HTR-8/SVneo (cell line): Measurements from ENCODE around the gene ZBED4.

Source experiments
- DNase-seq: peaks from one replicate; pipeline ENCODE4 v3.0.0; 2011; ENCODE audit warnings: low spot score, mixed read lengths; ENCODE audit not compliant: insufficient read length
- FAIRE-seq: peaks from 2 replicates; lab custom pipeline; 2011; peaks lifted over from hg19 to GRCh38; lab: Jason Lieb, UNC

ZBED4 gene

GRCh38 chr22:49896201-49896600, 42.6 kb downstream of the ZBED4 start:
- no peak for FAIRE-seq
- no peak for DNase-seq

DNA sequence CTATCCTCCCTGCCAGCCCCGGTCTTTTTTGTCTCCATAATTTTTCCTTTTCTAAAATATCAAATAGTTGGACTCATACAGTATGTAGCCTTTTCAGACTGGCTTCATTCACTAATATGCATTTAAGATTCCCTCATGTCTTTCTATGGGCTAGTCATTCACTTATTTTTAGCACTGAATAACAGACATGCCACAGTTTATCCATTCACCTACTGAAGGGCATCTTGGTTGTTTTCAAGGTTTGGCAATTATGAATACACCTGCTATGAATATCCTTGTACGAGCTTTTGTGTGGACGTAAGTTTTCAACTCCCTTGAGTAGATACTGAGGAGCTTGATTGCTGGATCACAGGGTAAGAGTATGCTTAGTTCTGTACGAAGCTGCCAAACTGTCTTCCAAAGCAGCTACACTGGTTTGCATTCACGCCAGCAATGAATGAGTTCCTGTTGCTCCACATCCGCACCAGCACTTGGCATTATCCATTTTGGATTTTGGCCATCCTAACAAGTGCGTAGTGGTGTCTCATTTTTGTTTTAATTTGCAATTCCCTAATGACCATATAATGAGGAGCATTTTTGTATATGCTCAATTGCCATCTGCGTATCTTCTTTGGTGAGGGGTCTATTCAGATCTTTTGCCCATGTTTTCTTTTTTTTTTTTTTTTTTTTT, 43.5 kb downstream of the ZBED4 start:
- DNase-seq, result no peak
- FAIRE-seq, result no peak

DNA sequence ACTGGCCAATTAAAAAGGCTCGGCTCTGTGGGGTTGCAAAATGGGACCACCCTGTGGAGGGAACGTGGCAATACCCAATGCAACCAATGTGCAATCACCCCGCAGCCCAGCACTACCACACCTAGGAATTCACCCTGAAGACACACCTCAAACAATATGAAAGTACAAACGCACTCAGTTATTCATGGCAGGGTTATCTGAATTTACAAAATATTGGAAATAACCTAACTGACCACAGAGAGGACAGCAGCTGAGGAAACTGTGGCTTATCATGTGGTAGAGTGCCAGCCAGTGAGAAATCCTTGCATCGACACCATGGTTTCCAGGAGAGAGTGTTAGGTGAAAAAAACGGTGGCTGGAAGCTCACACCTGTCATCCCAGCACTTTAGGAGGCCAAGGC, 45.9 kb downstream of the ZBED4 start:
- FAIRE-seq (no peak), DNase-seq (no peak)

- no peak for FAIRE-seq
These were observed 47.0 kb downstream of the ZBED4 start for GRCh38 chr22:49900441-49901230.

GRCh38 chr22:49901457-49901856, 47.8 kb downstream of the ZBED4 start:
- DNase-seq (no peak), FAIRE-seq (no peak)

More at GRCh38 chr22:49900441-49901230, 47.0 kb downstream of the ZBED4 start:
- no peak for DNase-seq

DNA sequence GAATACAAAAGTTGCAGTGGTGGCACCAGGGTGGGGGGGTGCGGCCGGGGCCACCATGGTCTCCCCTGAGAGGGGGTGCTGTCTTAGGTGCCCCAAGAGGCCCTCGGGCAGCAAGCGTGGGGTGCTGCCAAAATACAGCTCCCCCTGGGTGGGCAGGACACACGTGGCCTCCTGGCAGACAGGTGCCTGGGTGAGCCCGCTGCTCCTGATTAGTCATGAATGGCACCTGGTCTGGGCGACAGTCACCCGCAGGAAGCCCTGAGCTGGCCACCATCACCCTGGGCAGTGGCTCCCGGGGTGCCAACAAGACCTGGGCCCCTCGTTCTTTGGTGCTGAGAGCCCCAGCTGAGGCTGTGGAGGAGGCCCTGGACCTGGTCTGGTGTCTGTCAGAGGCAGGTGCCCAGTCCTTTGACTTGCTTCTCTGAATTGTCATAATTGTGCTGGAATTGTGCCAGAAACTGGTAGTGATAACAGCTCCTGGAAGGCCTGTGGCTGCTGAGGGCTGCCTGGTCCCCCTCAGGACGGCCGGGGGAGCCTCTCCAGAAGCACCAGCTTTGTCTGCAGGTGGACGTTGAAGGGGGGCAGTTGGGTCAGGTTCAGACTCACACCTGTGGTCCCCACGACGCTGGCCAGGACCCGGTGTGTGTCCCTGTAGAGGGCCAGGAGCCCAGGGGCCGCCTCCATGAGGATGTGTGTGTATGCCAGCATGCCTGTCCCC, 49.8 kb downstream of the ZBED4 start:
- DNase-seq, result no peak

DNA sequence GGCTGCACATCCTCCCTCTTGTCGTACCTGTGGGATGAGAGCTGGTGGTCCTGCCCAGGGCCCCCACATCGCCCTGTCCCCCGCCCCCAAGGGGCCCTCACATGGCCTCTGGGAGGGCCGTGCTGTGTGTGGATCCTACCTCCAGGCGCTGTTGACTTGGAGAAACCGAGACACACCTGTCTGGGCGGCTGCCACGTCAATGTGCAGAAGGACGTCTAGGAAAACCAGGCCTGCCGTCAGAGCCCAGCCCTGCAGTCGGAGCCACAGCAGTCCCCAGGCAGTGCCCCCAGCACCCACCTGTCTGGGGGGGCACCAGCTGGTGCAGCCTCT, 50.4 kb downstream of the ZBED4 start:
- FAIRE-seq (no peak), DNase-seq (no peak)

More for the DNA sequence above, 49.8 kb downstream of the ZBED4 start:
- FAIRE-seq, result no peak

DNA sequence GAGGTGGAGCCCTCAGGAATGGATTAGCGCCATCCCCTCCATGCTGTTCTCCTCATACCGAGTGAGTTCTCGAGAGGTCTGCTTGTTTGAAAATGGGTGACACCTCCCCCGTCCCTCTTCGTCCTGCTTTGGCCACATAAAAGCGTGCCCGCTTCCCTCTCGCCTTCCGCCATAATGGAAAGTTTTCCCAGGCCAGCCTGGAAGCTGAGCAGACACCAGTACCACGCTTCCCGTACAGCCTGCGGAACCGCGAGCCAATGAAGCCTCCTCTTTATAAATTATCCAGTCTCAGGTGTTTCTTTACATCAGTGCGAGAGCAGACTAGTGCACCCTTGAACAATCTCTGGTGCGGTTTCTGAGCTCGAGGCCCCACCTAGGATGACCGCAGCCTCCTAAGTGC, 51.8 kb downstream of the ZBED4 start:
- no peak for FAIRE-seq

GRCh38 chr22:49906071-49906798, 52.6 kb downstream of the ZBED4 start:
- FAIRE-seq, result no peak

More for the DNA sequence above, 51.8 kb downstream of the ZBED4 start:
- no peak for DNase-seq

DNA sequence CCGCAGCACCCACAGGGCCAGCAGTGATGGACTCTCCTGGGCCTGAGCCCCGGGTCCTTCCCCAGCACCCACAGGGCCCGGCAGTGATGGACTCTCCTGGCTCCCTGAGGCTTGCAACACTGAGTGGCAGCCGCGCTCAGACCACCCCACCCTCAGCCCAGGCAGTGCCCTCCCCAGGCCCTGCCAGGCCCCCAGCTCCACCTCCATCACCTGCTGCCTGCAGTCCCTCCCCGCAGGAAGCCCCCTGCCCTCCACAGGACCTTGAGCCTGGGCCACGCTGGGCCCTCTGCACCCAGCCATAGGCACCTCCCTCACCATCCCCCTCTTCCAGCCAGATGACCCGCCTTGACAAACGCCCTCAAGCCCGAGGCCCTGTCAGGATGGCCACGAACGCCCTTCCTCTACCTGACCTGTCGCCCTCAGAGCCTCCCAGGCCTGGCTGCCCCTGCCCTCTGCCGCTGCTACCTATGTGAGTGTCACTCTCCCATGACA, 53.2 kb downstream of the ZBED4 start:
- DNase-seq, result no peak
- FAIRE-seq, result no peak

More at GRCh38 chr22:49906071-49906798, 52.6 kb downstream of the ZBED4 start:
- no peak for DNase-seq

DNA sequence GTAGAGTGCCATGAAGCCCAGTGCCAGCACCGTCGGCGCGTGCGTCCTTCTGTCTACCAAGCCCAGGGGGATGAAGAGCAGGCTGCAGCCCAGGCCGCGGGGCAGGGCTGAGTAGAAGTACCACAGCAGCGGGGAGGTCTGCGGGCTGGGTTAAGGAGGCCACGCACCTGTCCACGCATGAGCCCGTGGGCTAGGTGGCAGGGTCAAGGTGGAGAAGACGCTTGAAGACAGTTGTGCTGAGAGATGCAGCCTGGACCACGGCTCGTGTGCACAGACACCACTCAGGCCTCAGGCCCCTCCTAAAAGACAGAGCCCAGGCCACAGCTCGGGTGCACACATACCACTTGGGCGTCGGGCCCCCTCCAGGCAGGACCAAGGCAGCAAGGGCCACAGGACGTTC, 54.2 kb downstream of the ZBED4 start:
- FAIRE-seq, result no peak
- DNase-seq, result no peak

DNA sequence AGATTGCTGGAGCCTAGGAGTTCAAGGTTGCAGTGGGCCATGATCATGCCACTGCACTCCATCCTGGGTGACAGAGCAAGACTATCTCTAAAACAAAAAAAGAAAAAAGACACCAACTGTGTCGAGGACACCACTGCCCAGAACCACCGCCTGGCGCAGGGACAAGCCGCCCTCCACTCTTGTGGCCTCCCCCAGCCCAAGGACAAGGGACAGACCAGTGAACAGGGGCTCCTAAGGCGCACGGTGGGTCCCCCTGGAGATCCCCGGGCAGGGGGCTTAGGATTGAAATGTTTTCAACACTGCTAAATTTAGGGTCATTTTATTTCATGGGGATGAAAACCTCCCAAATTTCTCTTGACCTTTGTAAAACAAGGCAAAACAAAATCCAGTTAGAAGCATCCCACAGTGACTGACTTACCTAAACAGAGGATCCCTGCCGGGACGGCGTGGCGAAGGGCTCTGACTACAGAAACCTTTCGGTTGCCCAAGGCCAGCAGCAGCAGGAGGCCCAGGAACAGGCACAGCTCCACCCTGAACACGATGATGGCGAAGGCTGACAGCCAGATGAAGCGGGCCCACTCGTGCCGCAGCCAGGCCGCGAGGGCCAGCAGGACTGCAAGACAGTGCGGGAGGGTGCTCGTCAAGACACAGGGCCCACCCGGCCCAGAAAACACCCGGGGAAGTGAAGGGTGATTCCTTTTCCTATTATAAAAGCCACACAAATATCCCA, 56.0 kb downstream of the ZBED4 start:
- DNase-seq, result no peak
- no peak for FAIRE-seq

DNA sequence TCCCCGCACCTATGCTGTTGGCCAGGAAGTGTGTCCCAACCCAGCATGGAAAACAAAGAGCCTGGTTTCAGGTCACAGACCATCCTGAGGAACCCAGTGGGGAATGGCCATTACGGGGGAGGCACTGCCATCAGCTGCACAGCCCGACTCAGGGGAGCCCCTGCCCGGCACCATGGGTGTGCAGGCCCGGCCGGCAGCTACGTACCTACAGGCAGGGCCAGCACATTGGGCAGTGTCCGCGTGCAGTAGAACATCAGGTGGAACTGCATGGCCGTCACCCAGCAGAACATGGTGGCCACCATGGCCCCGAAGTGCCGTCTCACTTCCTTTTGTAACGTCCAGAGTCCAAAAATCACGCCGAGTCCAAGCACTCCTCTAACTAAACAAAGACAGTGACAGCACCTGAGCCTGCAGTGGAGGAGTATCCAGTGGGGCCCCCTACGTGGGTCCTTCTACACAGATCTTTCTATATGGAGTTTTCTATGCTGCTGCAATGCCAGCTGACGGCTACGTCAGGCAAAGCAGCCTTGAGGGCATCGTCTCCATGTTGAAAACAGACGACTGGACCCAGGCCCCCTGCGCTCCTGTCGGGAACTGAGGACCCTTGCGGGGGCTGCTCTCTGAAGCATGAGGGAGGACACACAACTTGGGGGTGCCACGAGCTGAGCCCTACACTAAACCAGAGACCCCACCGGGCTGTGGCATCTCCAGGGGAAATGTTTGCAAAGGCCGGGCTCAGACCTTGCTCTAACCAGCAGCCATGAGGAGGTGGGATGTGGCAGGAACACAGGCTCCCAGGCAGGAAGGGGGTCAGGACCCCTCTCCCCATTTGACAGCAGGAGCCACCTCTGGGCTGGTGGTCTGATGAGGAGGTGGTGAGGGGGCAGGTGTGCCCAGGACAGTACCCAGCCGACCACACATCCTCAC, 56.8 kb downstream of the ZBED4 start:
- FAIRE-seq (no peak), DNase-seq (no peak)

GRCh38 chr22:49911881-49912625, 58.4 kb downstream of the ZBED4 start:
- DNase-seq, result no peak
- FAIRE-seq, result no peak

DNA sequence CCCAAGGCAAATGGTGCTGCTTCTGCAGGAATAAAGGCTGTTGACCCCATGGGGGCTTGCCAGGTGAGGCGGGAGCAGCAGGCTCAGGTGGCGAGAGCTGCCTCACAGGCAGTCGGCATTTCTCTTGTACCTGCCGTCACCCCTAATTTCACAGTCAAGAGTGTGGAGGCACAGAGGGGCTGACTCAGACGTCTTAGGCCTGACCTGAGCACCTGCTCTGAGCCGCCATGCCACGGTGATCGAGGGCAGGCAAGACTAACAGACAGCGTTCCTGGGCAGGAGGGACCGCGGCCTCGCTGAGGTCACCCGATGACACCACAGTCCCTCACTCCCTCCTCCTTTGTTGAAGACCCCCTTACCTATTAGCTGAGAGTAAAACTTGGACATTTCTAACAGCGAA, 59.4 kb downstream of the ZBED4 start:
- FAIRE-seq (no peak), DNase-seq (no peak)

DNA sequence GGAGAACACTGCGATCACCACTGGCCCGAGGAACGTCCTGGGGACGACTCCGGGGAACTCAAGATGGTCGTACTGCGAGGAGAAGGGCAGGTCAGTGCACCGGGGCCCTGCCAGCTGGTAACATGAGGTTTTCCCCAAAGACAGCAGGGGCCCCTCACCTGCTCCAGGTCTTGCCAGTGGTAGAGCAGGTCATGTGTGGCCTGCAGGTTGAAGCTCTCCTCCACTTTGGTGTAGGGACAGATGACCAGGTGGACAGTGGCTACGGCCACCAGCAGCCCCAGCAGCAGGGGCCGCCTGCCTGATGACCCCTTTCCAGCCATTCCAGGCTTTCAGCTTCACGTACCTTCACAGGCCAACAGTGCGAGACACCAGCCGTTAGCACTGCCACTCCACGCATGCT, 59.8 kb downstream of the ZBED4 start:
- FAIRE-seq (no peak), DNase-seq (no peak)

DNA sequence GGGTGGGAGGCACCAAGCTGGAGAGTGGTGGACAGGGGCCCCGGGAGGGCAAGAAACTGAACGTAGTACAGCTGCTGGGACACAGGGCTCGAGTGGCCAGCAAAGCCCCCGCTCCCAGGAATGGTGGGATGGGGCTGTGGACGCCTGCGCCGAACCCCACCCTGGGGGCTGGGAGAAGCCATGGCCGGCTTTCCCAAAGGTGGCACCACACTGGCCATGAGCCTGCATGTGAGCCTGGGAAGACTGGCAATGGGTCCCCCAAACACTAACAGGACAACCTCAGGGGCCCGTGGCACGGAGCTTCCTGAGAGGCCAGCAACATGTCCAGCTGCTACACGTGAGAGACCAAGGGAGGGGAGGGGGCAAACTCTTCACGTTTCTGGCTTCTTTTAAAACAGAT, 60.6 kb downstream of the ZBED4 start:
- FAIRE-seq (no peak), DNase-seq (no peak)

DNA sequence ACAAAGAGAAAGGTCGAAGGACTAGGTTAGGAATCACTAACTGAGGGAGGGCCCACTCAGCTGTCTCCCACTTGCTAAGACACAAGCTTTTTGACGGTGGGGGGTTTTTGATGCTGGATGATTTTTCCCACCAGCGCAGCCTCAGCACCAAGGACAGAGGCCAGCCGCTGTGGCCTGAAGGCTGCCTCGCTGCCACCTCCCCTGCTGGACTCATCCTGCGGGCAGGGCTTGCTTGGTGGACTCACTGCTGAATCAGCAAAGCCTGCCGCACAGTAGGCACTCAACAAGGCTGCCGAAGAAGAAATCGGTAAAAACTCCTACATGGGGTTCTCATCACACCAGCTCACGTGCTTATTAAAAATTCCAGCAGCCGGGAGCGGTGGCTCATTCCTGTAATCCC, 62.0 kb downstream of the ZBED4 start:
- DNase-seq (no peak), FAIRE-seq (no peak)
